ENCODE results near the gene CSGALNACT2. TPM values are rescaled to one million over a fixed set of nuclear protein-coding genes. Genes with fewer than 3 reads are reported as not detected.

Gene CSGALNACT2
- total and polyA plus RNA-seq, 2 of the 13 experiments (the other 11 are each of a cell fraction or from before 2014, with no cell fraction given): 3.3 to 7.1 TPM

- no peak for TF ChIP-seq ZNF713 (CRISPR knock-in tag; IDR thresholded peaks at IDR 0.05)
- peaks cover 32% of the 10 kb centered on the region for H3K4me1 ChIP-seq (ENCODE audit: insufficient read depth, low read length)
- H3K27me3 ChIP-seq (ENCODE audit: control insufficient read depth in 1 of 2, insufficient read depth in 2 of 2, low read length in 2 of 2): no peaks in the 10 kb centered on the region
- H3K79me2 ChIP-seq (ENCODE audit: insufficient read depth, low read length): peaks cover 32% of the 10 kb centered on the region
- no peaks in the 10 kb centered on the region for H4K20me1 ChIP-seq (ENCODE audit: insufficient read depth, low read length)
- no peak overlapping the region for H3K4me3 ChIP-seq (replicated peaks in 1 of 3; ENCODE audit: insufficient read depth in 1 of 3, low read depth in 2 of 3, low read length in 3 of 3)
- no peak for DNase-seq (ENCODE audit: low spot score)
- H3K9me3 ChIP-seq (ENCODE audit: low read length): no peaks in the 10 kb centered on the region
- intact Hi-C loops (cut with micrococcal nuclease; ENCODE audit: unreplicated experiment) (no loop called here), in situ Hi-C loops (cut with HindIII; ENCODE audit: extremely low pct_ligation_motif_present, low pct_unique_long_range_greater_than_20kb) (no loop called here)
- FAIRE-seq: no peak
- ChIA-PET CTCF (ENCODE audit: low intra/inter-chr PET ratio, low total read pairs) (no interaction called here), POLR2A (no interaction called here)
- no peak overlapping the region for H3K27ac ChIP-seq (ENCODE audit: extremely low read length, insufficient read depth, low read length)
- BruUV-seq (replicated peaks): no TSS peak
- no peak overlapping the region for H3K9ac ChIP-seq (ENCODE audit: insufficient read depth, low read depth, low read length)
- WGBS (ENCODE audit: low lambda C conversion rate): 95% methylated on average over 5 of the region's 5 CpGs
- H2AFZ ChIP-seq (ENCODE audit: low read length): no peak overlapping the region
- H3K4me2 ChIP-seq (ENCODE audit: low read depth, low read length): no peak overlapping the region
- no peak for ATAC-seq
- no peaks in the 10 kb centered on the region for H3K36me3 ChIP-seq (replicated peaks in 1 of 2; ENCODE audit: control insufficient read depth in 1 of 2, insufficient read depth in 2 of 2, low read length in 2 of 2)
Measured at GRCh38 chr10:43141421-43141820, 3.2 kb downstream of the CSGALNACT2 start.

GRCh38 chr10:43145311-43145710, 7.1 kb downstream of the CSGALNACT2 start:
- Histone ChIP-seq H3K27me3 (ENCODE audit: control insufficient read depth in 1 of 2, insufficient read depth in 2 of 2, low read length in 2 of 2) (no peaks in the 10 kb centered on the region), H3K4me2 (ENCODE audit: low read depth, low read length) (no peak overlapping the region), H3K9ac (ENCODE audit: insufficient read depth, low read depth, low read length) (no peak overlapping the region), H3K9me3 (ENCODE audit: low read length) (peaks cover 10% of the 10 kb centered on the region; the same call in 1 of the 2 replicates), H3K36me3 (replicated peaks in 1 of 2; ENCODE audit: control insufficient read depth in 1 of 2, insufficient read depth in 2 of 2, low read length in 2 of 2) (no peaks in the 10 kb centered on the region), H4K20me1 (ENCODE audit: insufficient read depth, low read length) (0 out of 2 replicates have a peak, but pooled peaks cover 2% of the 10 kb centered on the region), H3K4me1 (ENCODE audit: insufficient read depth, low read length) (peaks cover 17% of the 10 kb centered on the region), H3K4me3 (replicated peaks in 1 of 3; ENCODE audit: insufficient read depth in 1 of 3, low read depth in 2 of 3, low read length in 3 of 3) (no peak overlapping the region), H3K79me2 (ENCODE audit: insufficient read depth, low read length) (peaks cover 29% of the 10 kb centered on the region), H2AFZ (ENCODE audit: low read length) (no peak overlapping the region), H3K27ac (ENCODE audit: extremely low read length, insufficient read depth, low read length) (no peak overlapping the region)
- intact Hi-C loops (cut with micrococcal nuclease; ENCODE audit: unreplicated experiment): no loop called here
- FAIRE-seq (no peak), ATAC-seq (no peak), DNase-seq (ENCODE audit: low spot score) (no peak)
- WGBS (ENCODE audit: low lambda C conversion rate): 81% methylated on average over 6 of the region's 6 CpGs
- POLR2A ChIA-PET: no interaction called here
- no TSS peak for BruUV-seq (replicated peaks)
- TF ChIP-seq ZNF737 (CRISPR knock-in tag; IDR thresholded peaks at IDR 0.05; ENCODE audit: borderline replicate concordance): no peak
- no peak for TF ChIP-seq SKI (IDR thresholded peaks at IDR 0.05; ENCODE audit: partially characterized antibody)
- no peak for TF ChIP-seq ZNF792 (CRISPR knock-in tag; IDR thresholded peaks at IDR 0.05)
- TF ChIP-seq ZNF510 (CRISPR knock-in tag; IDR thresholded peaks at IDR 0.05; ENCODE audit: low read depth): no peak
- TF ChIP-seq ZFP37 (CRISPR knock-in tag; IDR thresholded peaks at IDR 0.05; ENCODE audit: borderline replicate concordance): no peak
- TF ChIP-seq TOPORS (CRISPR knock-in tag; IDR thresholded peaks at IDR 0.05): no peak
- TF ChIP-seq GLI4 (CRISPR knock-in tag; IDR thresholded peaks at IDR 0.05; ENCODE audit: borderline replicate concordance): no peak
- TF ChIP-seq ARID4A (CRISPR knock-in tag; IDR thresholded peaks at IDR 0.05; ENCODE audit: borderline replicate concordance): no peak
- no peak for TF ChIP-seq ZNF570 (CRISPR knock-in tag; IDR thresholded peaks at IDR 0.05; ENCODE audit: borderline replicate concordance)
- no peak for TF ChIP-seq POGZ (CRISPR knock-in tag; IDR thresholded peaks at IDR 0.05)
- TF ChIP-seq ATRX (CRISPR knock-in tag; IDR thresholded peaks at IDR 0.05; ENCODE audit: borderline replicate concordance): no peak
- no peak for TF ChIP-seq AGO1 (IDR thresholded peaks at IDR 0.05; ENCODE audit: low read depth, low read length, poor library complexity, severe bottlenecking)
- no peak for TF ChIP-seq GPN1 (CRISPR knock-in tag; IDR thresholded peaks at IDR 0.05; ENCODE audit: borderline replicate concordance)
- TF ChIP-seq ZNF124 (CRISPR knock-in tag; IDR thresholded peaks at IDR 0.05): no peak
- CTCF ChIA-PET (ENCODE audit: low intra/inter-chr PET ratio, low total read pairs): no interaction called here
- in situ Hi-C loops (cut with HindIII; ENCODE audit: extremely low pct_ligation_motif_present, low pct_unique_long_range_greater_than_20kb): no loop called here

All from HepG2 (cell line).